NB4 (cell line): Measurements from ENCODE around the gene PGF.

Experiments used
- DNase-seq: peaks from one replicate; pipeline ENCODE4 v3.0.0; 2010; ENCODE audit warnings: low read depth
- H3K4me3 ChIP-seq: one replicate; pipeline ENCODE4 v1.5.1; 2011; ENCODE audit warnings: mild to moderate bottlenecking, low read depth, low read length, moderate library complexity
- CTCF ChIP-seq: IDR thresholded peaks from one replicate; pipeline ENCODE4 v1.5.1; 2012; ENCODE audit warnings: low read depth, low read length
- MAX ChIP-seq: IDR thresholded peaks from 2 replicates; pipeline ENCODE4 v1.6.1; 2011; ENCODE audit warnings: low read depth, low read length
- MYC ChIP-seq: IDR thresholded peaks from 2 replicates; pipeline ENCODE4 v1.6.1; 2011; ENCODE audit warnings: low read depth, low read length
- POLR2A ChIP-seq: IDR thresholded peaks from 2 replicates; pipeline ENCODE4 v1.6.1; 2011; ENCODE audit warnings: mild to moderate bottlenecking; ENCODE audit not compliant: insufficient read length; ENCODE audit errors: extremely low read depth

PGF gene

GRCh38 chr14:74952697-74953484, 2.5 kb downstream of the PGF start:
- DNase-seq, result no peak
- TF ChIP-seq MAX (no peak), MYC (no peak), CTCF (no peak), POLR2A (no peak)
- H3K4me3 ChIP-seq, result no peak overlapping the region

- no peak for TF ChIP-seq POLR2A
- no peak for TF ChIP-seq MYC
- TF ChIP-seq MAX, result no peak
- no peak for TF ChIP-seq CTCF
- DNase-seq, result no peak
- H3K4me3 ChIP-seq, result no peak overlapping the region
Measured at GRCh38 chr14:74952180-74952665, 3.2 kb downstream of the PGF start.

- no peak for DNase-seq
- no peak for TF ChIP-seq POLR2A
- no peak for TF ChIP-seq MYC
- TF ChIP-seq CTCF, result no peak
- no peak for TF ChIP-seq MAX
- H3K4me3 ChIP-seq, result no peak overlapping the region
Measured at GRCh38 chr14:74951443-74952179, 3.8 kb downstream of the PGF start.

- DNase-seq, result no peak
- no peak overlapping the region for H3K4me3 ChIP-seq
- TF ChIP-seq MYC (no peak), MAX (no peak), CTCF (no peak), POLR2A (no peak)
Measured at GRCh38 chr14:74950795-74951442, 4.5 kb downstream of the PGF start.

GRCh38 chr14:74949859-74950573, 5.4 kb downstream of the PGF start:
- no peak overlapping the region for H3K4me3 ChIP-seq
- TF ChIP-seq MYC (no peak), MAX (no peak), CTCF (no peak), POLR2A (no peak)
- DNase-seq, result no peak
